ENCODE results near the gene MLST8. TPM values are rescaled to one million over a fixed set of nuclear protein-coding genes. Genes with fewer than 3 reads are reported as not detected.

The MLST8 gene
- total and polyA plus RNA-seq, 2 of the 8 experiments (the other 6 are each of a cell fraction or from before 2014, with no cell fraction given) = 67.6 to 321 TPM

- TF ChIP-seq CHD7 (IDR thresholded peaks at IDR 0.05; ENCODE audit: insufficient replicate concordance, low read length) (no peak), ZNF274 (IDR thresholded peaks at IDR 0.05; ENCODE audit: borderline replicate concordance, extremely low read depth, low read length) (no peak), SRF (IDR thresholded peaks at IDR 0.05; ENCODE audit: low read depth, low read length) (no peak), SIN3A (conservative IDR thresholded peaks at IDR 0.05 in 1 of 2, IDR thresholded peaks at IDR 0.05 in 1 of 2; ENCODE audit: low read depth in 1 of 2, low read length in 2 of 2) (no peak), CREB1 (IDR thresholded peaks at IDR 0.05) (no peak), FOSL1 (IDR thresholded peaks at IDR 0.05; ENCODE audit: insufficient read depth, low read depth, low read length) (no peak), HDAC2 (IDR thresholded peaks at IDR 0.05; ENCODE audit: borderline replicate concordance in 1 of 2, low read depth in 2 of 2, low read length in 2 of 2) (no peak), ATF3 (IDR thresholded peaks at IDR 0.05; ENCODE audit: insufficient read depth, low read depth, low read length) (no peak), CEBPB (IDR thresholded peaks at IDR 0.05; ENCODE audit: low read depth, low read length) (no peak), SAP30 (IDR thresholded peaks at IDR 0.05; ENCODE audit: insufficient read depth, insufficient replicate concordance, low read length) (no peak)
Measured at GRCh38 chr16:2199621-2200139, 5.6 kb upstream of the MLST8 start (continued).

Measured in H1 (cell line).